NCI-H128 (cell line): ENCODE measurements around the gene TNXB.
"Not testable (repeated sequence)": the region's sequence is repeated elsewhere in the genome, so short reads cannot be mapped to it uniquely, and the experiment has no call there.

Source experiments
- DNase-seq: peaks from one replicate; lab custom pipeline; 2025; ENCODE audit not compliant: unreplicated experiment; lab: John Stamatoyannopoulos, UW

TNXB gene

GRCh38 chr6:32113386-32114352 lies 4.5 kb upstream of the TNXB start:
- DNase-seq = no peak

- no peak for DNase-seq
Observed at GRCh38 chr6:32112431-32112980, 3.4 kb upstream of the TNXB start.

- DNase-seq = no peak
Observed at GRCh38 chr6:32111424-32112066, 2.4 kb upstream of the TNXB start.

GRCh38 chr6:32110632-32111031 lies 1.5 kb upstream of the TNXB start:
- no peak for DNase-seq

- no peak for DNase-seq
Observed at GRCh38 chr6:32109765-32110160, 625 bp upstream of the TNXB start.

- DNase-seq = no peak
Observed at GRCh38 chr6:32108727-32109113, 418 bp downstream of the TNXB start.

GRCh38 chr6:32108094-32108627 lies 977 bp downstream of the TNXB start:
- DNase-seq = no peak

- no peak for DNase-seq
Observed at GRCh38 chr6:32107406-32107805, 1.7 kb downstream of the TNXB start.

GRCh38 chr6:32105433-32105832 lies 3.7 kb downstream of the TNXB start:
- no peak for DNase-seq

GRCh38 chr6:32102255-32102654 lies 6.9 kb downstream of the TNXB start:
- DNase-seq = no peak

- DNase-seq = not testable (repeated sequence)
Observed at GRCh38 chr6:32100251-32100650, 8.9 kb downstream of the TNXB start.

GRCh38 chr6:32097364-32097763 lies 11.8 kb downstream of the TNXB start:
- no peak for DNase-seq

- no peak for DNase-seq
Observed at GRCh38 chr6:32096394-32097258, 12.5 kb downstream of the TNXB start.

GRCh38 chr6:32096087-32096393 lies 13.1 kb downstream of the TNXB start:
- DNase-seq = no peak

- DNase-seq = no peak
Observed at GRCh38 chr6:32095338-32096086, 13.6 kb downstream of the TNXB start.

GRCh38 chr6:32092760-32093497 lies 16.2 kb downstream of the TNXB start:
- no peak for DNase-seq

- no peak for DNase-seq
Observed at GRCh38 chr6:32089082-32089828, 19.9 kb downstream of the TNXB start.

GRCh38 chr6:32088487-32089049 lies 20.6 kb downstream of the TNXB start:
- no peak for DNase-seq
